ENCODE measurements around the gene CA12.

DNA sequence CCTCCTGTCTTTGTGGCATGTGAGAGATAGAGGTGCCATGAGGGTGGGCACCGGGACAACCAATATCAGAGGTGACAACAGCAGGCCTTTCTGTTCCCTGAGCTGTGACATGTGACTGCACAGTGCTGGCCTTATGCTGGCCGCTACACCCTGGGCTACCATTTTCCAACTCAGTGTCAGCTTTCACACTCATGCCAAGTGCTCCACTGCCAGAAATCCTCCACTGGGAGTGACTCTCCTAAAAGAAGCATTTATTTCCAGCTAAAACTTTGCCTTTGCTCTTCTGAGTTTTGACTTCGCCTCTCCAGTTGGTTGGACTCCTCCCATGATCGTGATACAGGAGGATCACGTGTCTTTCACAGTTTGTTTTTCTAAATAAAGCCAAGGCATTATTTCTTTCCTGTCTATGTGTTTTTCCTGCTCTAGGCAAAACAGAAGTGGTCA is 31.4 kb downstream of the CA12 start:
- TF ChIP-seq, protein P1, sequence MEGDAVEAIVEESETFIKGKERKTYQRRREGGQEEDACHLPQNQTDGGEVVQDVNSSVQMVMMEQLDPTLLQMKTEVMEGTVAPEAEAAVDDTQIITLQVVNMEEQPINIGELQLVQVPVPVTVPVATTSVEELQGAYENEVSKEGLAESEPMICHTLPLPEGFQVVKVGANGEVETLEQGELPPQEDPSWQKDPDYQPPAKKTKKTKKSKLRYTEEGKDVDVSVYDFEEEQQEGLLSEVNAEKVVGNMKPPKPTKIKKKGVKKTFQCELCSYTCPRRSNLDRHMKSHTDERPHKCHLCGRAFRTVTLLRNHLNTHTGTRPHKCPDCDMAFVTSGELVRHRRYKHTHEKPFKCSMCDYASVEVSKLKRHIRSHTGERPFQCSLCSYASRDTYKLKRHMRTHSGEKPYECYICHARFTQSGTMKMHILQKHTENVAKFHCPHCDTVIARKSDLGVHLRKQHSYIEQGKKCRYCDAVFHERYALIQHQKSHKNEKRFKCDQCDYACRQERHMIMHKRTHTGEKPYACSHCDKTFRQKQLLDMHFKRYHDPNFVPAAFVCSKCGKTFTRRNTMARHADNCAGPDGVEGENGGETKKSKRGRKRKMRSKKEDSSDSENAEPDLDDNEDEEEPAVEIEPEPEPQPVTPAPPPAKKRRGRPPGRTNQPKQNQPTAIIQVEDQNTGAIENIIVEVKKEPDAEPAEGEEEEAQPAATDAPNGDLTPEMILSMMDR (IDR thresholded peaks at IDR 0.05): no peak
- no peak for TF ChIP-seq POLR2A (IDR thresholded peaks at IDR 0.05)

All from ovary (tissue), 3 donors.